HG03135 (cell line): ENCODE measurements around the gene GRHPR.

Experiments
- ATAC-seq: cut with Tn5 transposase; IDR thresholded peaks from one replicate; pipeline ENCODE4 v1.9.1; 2021; ENCODE audit warnings: mild to moderate bottlenecking, moderate library complexity; ENCODE audit not compliant: unreplicated experiment

The GRHPR gene

GRCh38 chr9:37398464-37399025 is 24.0 kb upstream of the GRHPR start:
- ATAC-seq = no peak

DNA sequence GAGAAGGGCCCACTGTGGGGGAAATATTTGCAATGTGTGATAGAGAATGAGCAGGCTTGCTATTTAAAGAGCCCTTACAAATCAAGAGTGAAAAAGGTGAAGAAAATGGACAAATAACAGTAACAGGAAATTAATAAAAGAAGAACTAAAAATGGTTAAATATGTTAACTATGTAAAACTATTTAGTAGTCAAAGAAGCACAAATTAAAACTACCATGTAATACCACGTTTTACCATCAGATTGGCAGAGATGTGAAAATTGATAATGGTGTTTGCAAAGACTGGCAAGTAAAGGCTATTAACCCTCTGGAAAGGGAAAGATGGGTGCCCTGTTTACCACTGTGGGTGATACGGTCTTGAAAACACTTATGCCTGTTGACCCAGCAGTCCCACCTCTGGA is 23.2 kb upstream of the GRHPR start:
- ATAC-seq = no peak

DNA sequence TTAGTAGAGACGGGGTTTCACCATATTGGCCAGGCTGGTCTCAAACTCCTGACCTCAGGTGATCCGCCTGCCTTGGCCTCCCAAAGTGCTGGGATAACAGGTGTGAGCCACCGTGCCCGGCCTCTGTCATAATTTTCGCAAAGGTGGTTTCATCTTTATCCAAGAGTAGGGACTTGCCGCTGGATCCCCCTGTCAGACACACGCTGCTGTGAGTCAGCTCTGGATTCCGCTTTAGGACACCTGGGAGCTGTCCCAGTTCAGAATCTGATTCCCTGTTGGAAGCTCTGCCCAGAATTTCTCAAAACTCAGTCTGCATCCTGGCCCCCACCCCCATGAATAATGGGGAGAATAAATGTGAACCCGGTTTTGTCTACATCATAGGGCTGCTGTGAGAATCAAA is 17.9 kb upstream of the GRHPR start:
- no peak for ATAC-seq

- ATAC-seq = no peak
These were observed 17.1 kb upstream of the GRHPR start for GRCh38 chr9:37405350-37405749.

DNA sequence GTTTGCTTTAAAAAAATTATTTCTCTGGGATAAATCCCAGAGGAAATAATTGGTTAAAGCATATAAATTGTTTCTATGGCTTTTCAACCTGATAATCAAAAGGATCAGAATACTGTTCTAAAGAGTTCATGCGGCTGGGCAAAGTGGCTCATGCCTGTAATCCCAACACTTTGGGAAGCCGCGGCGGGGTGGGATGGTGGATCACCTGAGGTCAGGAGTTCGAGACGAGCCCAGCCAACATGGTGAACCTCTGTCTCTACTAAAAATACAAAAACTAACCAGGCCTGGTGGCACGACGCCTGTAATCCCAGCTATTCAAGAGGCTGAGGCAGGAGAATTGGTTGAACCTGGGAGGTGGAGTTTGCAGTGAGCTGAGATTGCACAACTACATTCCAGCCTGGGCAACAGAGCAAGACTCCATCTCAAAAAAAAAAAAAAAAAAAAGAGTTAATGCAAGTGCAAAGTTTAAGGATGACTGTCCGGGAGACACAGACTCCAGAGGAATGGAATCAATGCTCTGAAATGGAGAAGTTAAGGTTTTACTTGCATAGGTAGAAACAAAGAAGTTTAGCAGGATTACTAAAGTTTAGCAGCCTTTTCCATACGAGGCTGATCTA is 16.6 kb upstream of the GRHPR start:
- no peak for ATAC-seq

GRCh38 chr9:37406603-37407401 is 15.7 kb upstream of the GRHPR start:
- no peak for ATAC-seq

DNA sequence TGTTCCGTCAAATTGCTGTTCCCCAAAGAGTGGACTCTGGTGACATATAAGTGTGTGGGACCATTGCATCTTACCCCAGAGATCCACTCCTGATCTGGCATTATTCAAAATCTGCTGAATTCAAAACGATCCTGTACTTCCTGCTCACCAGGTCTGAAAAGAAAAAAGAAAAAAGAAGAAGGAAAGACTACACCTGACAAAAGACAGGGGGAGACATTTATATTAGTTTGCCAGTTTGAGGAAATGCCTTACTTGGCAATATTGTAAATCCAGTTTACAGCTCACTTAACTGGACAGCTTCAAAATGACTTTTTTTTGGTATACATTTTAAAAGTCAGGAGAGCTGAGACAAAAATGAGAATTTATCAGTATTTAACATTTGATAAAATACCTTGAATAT is 15.0 kb upstream of the GRHPR start:
- ATAC-seq = no peak

GRCh38 chr9:37408933-37409710 is 13.4 kb upstream of the GRHPR start:
- peak; percentile 88 for ATAC-seq

GRCh38 chr9:37410354-37410861 is 12.1 kb upstream of the GRHPR start:
- ATAC-seq = no peak

DNA sequence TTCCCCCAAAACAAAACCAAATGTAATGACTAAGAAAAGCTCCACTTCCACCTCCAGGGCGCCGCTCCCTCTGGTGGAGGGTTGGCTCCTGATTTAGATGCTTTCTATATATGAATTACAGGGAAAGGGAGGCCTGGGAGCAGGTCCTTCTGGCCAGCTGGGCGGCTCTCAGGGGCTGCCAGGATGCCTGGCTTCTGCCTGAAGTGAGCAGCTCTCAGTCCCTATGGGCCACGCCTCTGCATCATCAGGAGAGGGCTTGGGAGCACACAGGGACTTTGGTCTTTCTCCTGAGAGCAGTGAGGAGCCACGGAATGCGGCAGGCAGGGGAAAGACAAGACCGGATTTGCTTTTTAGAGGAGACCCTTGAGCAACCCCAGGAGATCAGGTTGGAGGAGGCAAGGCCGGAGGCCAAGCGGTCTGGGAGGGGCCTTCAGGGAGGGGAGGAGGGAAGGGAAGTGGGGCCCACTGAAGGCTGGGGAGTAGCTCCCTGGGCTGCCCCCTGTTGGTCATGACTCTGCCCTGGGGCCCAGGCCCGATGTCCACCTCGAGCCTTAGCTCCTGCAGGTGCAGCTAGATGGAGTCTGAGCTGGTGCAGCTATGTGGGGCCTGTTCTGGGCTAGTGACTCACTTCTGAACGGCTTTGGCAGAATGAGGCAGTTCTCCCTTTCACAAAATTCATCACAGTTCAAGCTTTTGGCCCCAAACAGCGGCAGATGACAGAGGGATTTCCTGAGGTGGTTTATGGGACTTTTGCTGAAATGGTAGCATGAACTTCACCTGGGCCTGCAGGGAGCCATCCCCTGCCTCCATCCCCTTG is 11.3 kb upstream of the GRHPR start:
- ATAC-seq = no peak

DNA sequence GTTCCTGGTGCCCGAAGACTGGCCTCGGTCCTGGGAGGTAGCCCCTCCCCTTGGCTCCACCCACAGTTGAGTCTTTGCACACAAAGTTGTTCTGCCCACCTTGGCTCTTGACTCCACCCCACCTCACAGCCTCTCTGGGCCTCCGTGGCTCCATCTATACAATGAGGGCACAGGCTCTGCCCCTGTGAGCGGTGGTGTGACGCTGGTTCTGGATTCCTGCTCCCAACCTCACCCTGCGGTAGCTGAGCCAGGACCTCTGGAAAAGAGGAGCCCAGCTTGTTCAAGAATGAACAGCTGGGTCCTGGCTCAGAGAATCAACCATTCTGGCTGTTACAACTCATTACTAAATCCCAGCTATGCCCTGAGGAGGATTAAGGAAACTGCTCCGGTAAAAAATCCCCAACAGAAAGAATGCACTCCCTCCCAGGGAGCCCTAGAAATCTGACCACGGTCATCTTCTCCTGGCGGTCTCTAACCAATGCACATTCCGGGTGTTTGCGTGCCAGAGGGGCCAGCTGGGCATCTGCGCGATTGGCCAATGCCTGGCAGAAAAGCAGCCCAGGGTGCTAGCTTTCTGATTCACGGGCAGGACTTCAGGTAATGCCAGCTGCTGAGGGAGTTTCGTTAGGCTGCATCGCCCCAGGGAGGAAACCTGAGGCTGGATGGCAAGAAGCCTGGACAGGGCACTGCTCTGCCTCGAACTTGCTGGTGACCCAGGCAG is 9.9 kb upstream of the GRHPR start:
- ATAC-seq = no peak

DNA sequence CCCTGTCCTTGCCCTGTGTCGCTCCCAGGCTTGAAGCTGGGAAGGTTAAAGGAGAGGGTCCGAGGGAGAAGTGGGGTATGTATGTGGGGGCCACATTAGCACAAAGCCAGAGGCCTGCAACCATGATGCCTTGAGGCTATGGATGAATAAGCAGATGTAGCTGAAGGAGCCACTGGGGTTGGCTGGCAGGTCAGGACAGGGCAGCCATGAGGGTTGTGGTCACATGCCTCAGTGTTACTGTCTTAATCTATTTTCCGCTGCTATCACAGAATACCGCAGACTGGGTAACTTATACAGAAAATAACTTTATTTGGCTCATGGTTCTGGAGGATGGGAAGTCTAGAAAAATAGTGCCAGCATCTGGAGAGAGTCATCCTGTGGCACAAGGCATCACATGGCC is 9.2 kb upstream of the GRHPR start:
- ATAC-seq = no peak

DNA sequence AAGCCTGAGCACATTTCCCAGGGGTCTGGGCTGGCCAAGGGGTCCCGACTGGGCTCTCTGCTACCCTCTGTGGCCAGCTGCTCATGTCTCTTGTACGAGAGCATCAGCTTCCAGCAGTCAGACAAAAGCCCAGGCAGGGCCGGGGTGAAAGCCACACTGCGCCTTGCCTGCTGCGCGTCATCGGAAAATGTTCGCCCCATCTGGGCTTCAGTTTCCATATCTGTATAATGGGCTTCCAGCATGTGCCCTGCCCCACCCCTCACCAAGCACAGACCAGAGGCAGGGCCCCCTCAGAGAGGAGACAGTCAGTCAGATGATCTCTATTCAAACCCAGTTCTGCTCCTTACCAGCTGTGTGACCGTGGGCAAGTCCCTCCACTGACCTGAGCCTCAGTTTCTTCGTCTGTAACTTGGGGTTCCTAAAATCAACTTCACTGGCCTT is 8.0 kb upstream of the GRHPR start:
- ATAC-seq = no peak

- no peak for ATAC-seq
These were observed 7.3 kb upstream of the GRHPR start for GRCh38 chr9:37415011-37415719.

GRCh38 chr9:37417252-37417803 is 5.2 kb upstream of the GRHPR start:
- no peak for ATAC-seq

GRCh38 chr9:37417857-37418618 is 4.5 kb upstream of the GRHPR start:
- no peak for ATAC-seq

- no peak for ATAC-seq
These were observed 3.3 kb upstream of the GRHPR start for GRCh38 chr9:37419204-37419603.
